HL-60 (cell line): ENCODE results near the gene PLD2.

Experiments
- DNase-seq, 2 experiments: peaks; one replicate each; pipeline ENCODE4 v3.0.0-alpha.2; 2010 to 2020; ENCODE audit warnings: low read depth in 1 of 2, low spot score in 1 of 2
- H3K27ac ChIP-seq: fragments of 250-450 bp; sonication (Bioruptor Pico); replicated peaks from 2 replicates; pipeline ENCODE4 v1.5.1; 2020; ENCODE audit warnings: mild to moderate bottlenecking, moderate library complexity
- H3K27me3 ChIP-seq: fragments of 250-450 bp; sonication (Bioruptor Pico); 2 replicates; pipeline ENCODE4 v1.5.1; 2021; ENCODE audit warnings: mild to moderate bottlenecking, moderate library complexity; ENCODE audit not compliant: insufficient read depth, poor library complexity, severe bottlenecking
- H3K4me3 ChIP-seq: replicated peaks from 2 replicates; pipeline ENCODE4 v1.5.1; 2011; ENCODE audit warnings: mild to moderate bottlenecking, control low read depth, low read length; ENCODE audit not compliant: insufficient read depth
- GABPA ChIP-seq: IDR thresholded peaks from 2 replicates; pipeline ENCODE4 v1.6.1; 2012; ENCODE audit warnings: low read depth
- POLR2AphosphoS5 ChIP-seq: IDR thresholded peaks from 2 replicates; pipeline ENCODE4 v1.6.1; 2012; ENCODE audit warnings: low read depth
- REST ChIP-seq: IDR thresholded peaks from 2 replicates; pipeline ENCODE4 v1.6.1; 2012; ENCODE audit warnings: low read depth; ENCODE audit not compliant: insufficient replicate concordance
- SPI1 ChIP-seq: IDR thresholded peaks from 2 replicates; pipeline ENCODE4 v1.6.1; 2012; ENCODE audit warnings: low read depth, mild to moderate bottlenecking, borderline replicate concordance
- TF ChIP-seq, protein P1 (sequence below): IDR thresholded peaks from one replicate; pipeline ENCODE4 v1.5.1; 2011; ENCODE audit warnings: low read length, control low read depth, inconsistent platforms; ENCODE audit not compliant: insufficient read depth

Gene PLD2

GRCh38 chr17:4833178-4833940, 26.4 kb downstream of the PLD2 start, which contains the start of gene MINK1:
Gene MINK1 (plus strand): TSS chr17:4833340. CDS start chr17:4833584, 244 bp downstream.
- TF ChIP-seq GABPA (no peak), POLR2AphosphoS5 (no peak)
- TF ChIP-seq, protein P1, sequence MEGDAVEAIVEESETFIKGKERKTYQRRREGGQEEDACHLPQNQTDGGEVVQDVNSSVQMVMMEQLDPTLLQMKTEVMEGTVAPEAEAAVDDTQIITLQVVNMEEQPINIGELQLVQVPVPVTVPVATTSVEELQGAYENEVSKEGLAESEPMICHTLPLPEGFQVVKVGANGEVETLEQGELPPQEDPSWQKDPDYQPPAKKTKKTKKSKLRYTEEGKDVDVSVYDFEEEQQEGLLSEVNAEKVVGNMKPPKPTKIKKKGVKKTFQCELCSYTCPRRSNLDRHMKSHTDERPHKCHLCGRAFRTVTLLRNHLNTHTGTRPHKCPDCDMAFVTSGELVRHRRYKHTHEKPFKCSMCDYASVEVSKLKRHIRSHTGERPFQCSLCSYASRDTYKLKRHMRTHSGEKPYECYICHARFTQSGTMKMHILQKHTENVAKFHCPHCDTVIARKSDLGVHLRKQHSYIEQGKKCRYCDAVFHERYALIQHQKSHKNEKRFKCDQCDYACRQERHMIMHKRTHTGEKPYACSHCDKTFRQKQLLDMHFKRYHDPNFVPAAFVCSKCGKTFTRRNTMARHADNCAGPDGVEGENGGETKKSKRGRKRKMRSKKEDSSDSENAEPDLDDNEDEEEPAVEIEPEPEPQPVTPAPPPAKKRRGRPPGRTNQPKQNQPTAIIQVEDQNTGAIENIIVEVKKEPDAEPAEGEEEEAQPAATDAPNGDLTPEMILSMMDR: no peak
- DNase-seq: peak; percentile 62 to 68
- H3K4me3 ChIP-seq: peak within 1 kb of the TSS; percentile 77
- H3K27ac ChIP-seq: peak within 1 kb of the TSS; percentile 71
- no peaks in the 10 kb centered on the region for H3K27me3 ChIP-seq

- peak in 1 of 2 experiments; percentile 21 for DNase-seq
- Histone ChIP-seq H3K4me3 (peak overlapping the region; percentile 77), H3K27ac (peak overlapping the region; percentile 71), H3K27me3 (no peaks in the 10 kb centered on the region)
- TF ChIP-seq, protein P1: no peak
- TF ChIP-seq REST (no peak), SPI1 (no peak), GABPA (no peak), POLR2AphosphoS5 (no peak)
Observed at GRCh38 chr17:4833941-4834680, 27.2 kb downstream of the PLD2 start.

DNA sequence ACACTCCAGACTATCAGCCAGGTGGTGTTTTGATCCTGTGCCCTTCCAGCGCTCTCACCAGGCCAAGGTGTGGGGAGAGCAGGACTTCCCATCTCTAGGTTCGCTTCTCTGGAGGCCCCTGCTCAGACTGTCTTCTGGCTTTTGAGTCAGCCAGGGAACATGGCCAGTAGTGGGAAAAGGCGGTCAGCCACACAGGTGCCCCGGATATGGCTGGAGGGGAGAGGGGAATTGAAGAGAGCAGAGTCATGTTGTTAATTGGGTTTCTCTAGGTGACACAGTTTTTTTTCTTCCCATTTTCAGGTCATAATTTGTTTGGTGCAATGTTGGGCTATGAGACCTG, 27.7 kb downstream of the PLD2 start:
- H3K4me3 ChIP-seq: peak overlapping the region; percentile 77; the same call in 1 of the 2 replicates
- DNase-seq: no peak
- no peaks in the 10 kb centered on the region for H3K27me3 ChIP-seq
- TF ChIP-seq GABPA (no peak), POLR2AphosphoS5 (no peak), REST (no peak), SPI1 (no peak)
- TF ChIP-seq, protein P1: no peak
- H3K27ac ChIP-seq: no peak overlapping the region
